Inferior parietal cortex (tissue), 1 donor: ENCODE data around the gene DPEP3.
A peak's percentile ranks its signal among the peaks of the same experiment; 100 is the strongest.
"Not testable (repeated sequence)": the region's sequence is repeated elsewhere in the genome, so short reads cannot be mapped to it uniquely, and the experiment has no call there.

Source experiments
- DNase-seq: peaks from one replicate; pipeline ENCODE4 v3.0.0-alpha.2; 2016; ENCODE audit errors: extremely low spot score

Gene DPEP3

GRCh38 chr16:67945392-67945933 lies 34.8 kb downstream of the DPEP3 start:
- no peak for DNase-seq

DNA sequence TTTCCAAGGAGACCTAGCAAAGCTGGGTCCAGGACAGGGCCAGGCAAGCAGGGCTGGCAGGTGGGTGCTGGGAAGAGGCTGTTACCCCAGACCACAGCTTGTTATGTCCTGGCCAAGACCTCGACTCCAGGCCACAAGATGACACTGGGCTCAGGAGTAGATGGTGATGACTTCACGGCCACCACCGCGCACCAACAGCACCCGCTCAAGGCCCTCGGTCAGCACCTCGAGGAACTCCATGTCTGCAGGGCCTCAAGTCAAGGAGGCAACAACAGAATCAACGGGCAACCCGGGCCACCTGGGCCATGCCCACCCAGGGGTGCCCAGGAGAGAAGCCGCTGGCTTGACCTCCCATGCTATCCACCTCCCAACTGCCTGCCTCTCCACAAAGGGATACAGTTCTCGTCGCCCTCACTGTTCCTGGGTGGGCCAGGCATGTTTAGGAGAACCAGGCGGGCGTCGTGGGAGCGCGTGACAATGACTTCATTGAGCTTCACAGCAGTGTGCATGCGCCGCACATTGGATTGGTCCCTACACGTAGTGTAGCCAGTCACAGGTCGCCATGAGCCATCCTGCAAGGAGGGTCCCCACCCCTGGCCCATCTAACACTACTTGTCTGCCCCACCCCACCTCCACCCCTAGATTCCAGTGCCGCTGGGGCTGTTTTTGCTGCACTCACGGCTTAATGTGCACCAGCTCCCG lies 35.5 kb downstream of the DPEP3 start:
- no peak for DNase-seq

GRCh38 chr16:67943619-67944504 lies 36.4 kb downstream of the DPEP3 start, which contains the start of gene LCAT:
Gene LCAT, minus strand, starts transcription at chr16:67944120. Its CDS starts 19 bp downstream, at chr16:67944101.
- DNase-seq = peak; percentile 47

GRCh38 chr16:67943256-67943618 lies 37.1 kb downstream of the DPEP3 start:
- DNase-seq = no peak

- no peak for DNase-seq
Observed at GRCh38 chr16:67942510-67943255, 37.6 kb downstream of the DPEP3 start.

DNA sequence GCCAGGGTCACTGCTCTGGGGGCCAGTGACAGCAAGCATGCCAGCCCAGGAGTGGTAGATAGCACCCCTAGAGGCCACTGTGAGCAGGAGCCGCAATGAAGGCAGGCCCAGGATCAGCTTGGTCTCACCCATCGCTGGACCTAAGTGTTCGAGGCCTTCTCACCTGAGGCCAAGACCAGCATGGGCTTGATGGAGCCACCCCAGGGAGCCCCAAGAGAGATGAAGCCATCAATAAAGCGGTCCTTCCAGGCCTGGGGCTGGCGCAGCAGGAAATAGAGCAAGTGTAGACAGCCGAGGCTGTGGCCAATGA lies 38.1 kb downstream of the DPEP3 start:
- no peak for DNase-seq

DNA sequence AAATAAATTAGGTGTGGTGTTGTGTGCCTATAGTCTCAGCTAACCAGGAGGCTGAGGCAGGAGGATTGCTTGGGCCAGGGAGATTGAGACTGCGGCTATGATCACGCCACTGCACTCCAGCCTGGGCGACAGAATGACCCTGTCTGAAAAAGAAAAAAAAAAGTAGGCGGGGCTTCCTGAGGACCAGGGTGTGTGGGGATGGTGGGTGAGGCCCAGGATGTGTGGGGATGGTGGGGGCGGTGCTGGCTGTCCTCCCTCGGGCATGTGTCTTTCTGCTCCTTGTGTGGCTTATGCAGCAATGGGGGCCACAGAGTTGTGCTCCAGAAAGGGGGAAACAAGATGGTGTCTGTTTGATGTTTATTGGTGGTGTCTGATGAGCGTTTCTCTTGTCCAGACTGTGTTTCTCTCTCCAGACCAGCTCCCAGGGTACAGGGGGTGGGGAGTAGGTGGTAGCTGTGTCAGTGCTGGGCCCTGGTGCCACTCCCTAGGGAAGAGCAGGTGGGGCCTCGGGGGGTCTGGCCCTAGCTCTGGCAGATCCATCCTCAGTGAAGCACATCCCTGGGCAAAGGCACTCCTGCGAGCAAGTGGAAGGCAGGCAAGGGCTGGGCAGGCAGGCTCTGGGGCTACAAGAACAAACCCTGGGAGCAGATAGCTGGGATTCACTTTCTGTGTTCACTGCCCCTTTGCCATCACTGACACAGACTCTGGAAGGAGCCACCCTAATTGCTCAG lies 38.7 kb downstream of the DPEP3 start:
- DNase-seq = no peak

DNA sequence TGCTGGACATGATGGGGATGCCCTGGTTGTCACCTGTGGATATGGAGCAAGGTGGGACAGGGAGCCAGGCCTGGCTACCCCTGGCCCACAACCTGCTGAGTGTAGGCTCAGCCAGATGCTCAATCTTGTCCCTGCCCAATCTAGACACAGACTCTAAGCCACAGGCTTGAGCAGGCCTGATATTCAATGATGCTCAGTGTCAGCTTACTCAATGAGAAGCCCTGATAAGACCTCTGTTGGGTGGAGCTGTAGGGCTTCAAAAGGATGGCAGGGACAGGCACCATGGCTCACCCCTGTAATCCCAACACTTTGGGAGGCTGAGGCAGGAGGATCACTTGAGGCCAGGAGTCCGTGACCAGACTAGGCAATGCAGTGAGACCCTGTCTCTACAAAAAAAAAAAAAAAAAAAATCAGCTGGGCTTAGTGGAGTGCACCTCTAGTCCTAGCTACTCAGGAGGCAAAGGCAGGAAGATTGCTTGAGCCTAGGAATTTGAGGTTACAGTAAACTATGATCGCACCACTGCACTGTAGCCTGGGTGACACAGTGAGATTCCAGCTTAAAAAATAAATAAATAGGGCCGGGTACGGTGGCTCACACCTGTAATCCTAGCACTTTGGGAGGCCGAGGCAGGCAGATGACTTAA lies 39.7 kb downstream of the DPEP3 start:
- no peak for DNase-seq

GRCh38 chr16:67939507-67940445 lies 40.5 kb downstream of the DPEP3 start:
- no peak for DNase-seq

- not testable (repeated sequence) for DNase-seq
Observed at GRCh38 chr16:67937713-67938112, 42.6 kb downstream of the DPEP3 start.

DNA sequence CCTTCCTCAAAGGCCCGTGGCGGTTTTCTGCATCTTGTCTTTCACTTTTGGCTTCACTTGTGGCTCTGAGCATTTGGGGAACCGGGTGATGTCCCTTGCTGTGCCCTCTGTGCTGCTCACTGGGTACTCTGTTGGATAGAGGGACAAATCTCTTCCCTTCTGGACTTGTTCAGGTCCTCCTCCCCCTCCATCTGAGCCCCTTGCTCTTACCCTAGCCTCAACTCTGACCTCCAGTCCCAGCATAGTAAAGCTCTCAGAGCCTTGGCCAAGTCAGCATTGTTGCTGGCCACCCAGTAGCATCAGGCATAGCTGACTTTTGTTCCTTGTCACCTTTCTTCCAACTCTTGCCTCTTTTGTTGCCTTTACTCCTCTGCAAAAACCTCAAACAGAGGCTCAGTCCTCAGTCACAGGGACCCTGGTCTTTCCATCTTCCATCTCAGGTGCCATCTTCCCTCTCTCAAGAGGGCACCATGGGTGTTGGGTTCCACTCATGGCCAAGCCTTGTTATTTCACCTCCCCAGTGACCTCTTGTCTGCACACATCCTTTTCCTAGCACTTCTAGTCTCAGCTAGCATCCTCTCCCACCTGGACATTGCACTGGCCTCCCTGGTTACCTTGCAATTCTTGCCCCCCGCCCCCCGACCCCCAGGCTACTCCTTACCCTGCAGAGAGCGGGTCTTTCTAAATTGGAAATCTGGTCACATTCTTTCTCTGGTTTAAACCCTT lies 43.3 kb downstream of the DPEP3 start:
- DNase-seq = peak; percentile 60

- DNase-seq = no peak
Observed at GRCh38 chr16:67936124-67936879, 44.0 kb downstream of the DPEP3 start, which contains the start of gene PSMB10. Gene PSMB10, minus strand, starts transcription at chr16:67936850. Its CDS starts 101 bp downstream, at chr16:67936749.

DNA sequence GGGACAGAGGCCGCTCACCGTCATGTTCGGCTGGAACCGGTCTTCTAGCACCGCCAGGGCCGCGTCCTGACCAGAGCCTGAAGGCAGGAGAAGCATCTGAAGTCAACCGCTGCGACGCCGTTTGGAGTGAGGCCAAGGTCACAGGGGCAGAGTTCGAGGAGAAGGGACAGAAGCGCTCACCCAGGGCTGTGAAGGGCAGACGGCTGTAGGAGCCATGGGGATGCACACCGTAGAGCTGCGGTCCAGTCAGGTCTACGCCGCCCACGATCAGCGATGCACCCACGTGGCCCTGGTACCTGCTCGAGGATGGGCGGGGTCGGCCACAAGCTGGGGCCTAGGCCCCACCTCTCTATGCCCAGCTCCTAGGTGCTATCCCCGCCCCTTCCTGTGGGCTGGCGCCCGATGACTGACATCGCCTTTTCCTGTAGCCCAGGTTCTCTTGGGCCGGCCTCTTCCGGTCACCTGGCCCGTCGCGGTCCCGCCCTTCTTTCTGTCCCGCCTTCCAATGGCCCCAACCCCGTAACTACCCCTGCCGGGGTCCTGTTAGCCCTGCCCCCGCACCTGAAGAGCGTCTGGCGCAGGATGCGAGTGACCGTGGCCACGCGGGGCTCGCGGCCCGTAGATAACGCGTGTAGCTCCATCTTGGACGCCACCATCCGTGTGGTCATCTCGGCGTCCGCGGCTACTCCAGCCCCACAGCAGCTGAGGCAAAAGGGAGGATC lies 44.7 kb downstream of the DPEP3 start:
- DNase-seq = peak; percentile 95

DNA sequence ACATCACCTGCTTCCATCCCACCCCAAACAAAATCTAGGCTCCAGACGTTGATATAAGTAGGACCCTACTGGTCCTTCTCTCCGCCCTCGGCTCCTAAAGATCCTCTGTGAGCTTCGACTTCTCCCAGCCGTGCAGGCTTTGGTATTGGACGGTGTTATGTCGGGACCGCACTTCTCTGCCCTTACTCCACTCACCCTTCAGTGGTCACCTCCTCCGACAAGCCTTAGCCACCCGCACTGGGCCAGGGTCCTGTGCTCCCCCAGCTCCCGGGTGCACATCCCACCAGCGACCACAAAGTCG lies 45.2 kb downstream of the DPEP3 start:
- no peak for DNase-seq

GRCh38 chr16:67934306-67935100 lies 45.8 kb downstream of the DPEP3 start:
- no peak for DNase-seq

- DNase-seq = no peak
Observed at GRCh38 chr16:67933805-67934204, 46.5 kb downstream of the DPEP3 start.

GRCh38 chr16:67932462-67932840 lies 47.8 kb downstream of the DPEP3 start:
- no peak for DNase-seq
